HG02571 (cell line): ENCODE results near the gene SFMBT2.
"Not testable (repeated sequence)": the region's sequence is repeated elsewhere in the genome, so short reads cannot be mapped to it uniquely, and the experiment has no call there.

Source experiments
- ATAC-seq: cut with Tn5 transposase; IDR thresholded peaks from one replicate; pipeline ENCODE4 v1.9.1; 2021; ENCODE audit warnings: mild to moderate bottlenecking, moderate library complexity; ENCODE audit not compliant: unreplicated experiment

The SFMBT2 gene

GRCh38 chr10:7194571-7194970, 216.3 kb downstream of the SFMBT2 start:
- ATAC-seq, result no peak

DNA sequence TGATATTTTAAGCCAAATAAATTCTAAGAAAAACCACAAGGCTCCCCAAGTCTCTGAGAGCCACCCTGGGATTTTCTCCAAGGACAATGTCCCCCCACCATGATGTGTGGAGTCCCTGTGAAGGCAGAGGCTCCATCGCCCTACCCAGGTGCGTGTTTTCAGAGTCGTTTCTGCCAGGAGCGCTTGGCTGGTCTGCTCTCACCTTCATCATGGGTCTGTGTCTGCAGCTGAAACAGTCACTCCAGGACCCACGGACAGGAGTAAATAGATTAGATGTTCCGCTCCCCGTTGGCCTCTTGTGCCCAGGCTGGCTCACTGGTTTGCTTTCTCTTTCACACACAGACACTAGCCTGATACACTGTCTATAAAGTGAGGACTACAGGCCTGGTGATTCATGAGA, 217.5 kb downstream of the SFMBT2 start:
- ATAC-seq, result no peak

GRCh38 chr10:7192831-7193361, 217.9 kb downstream of the SFMBT2 start:
- ATAC-seq, result no peak

DNA sequence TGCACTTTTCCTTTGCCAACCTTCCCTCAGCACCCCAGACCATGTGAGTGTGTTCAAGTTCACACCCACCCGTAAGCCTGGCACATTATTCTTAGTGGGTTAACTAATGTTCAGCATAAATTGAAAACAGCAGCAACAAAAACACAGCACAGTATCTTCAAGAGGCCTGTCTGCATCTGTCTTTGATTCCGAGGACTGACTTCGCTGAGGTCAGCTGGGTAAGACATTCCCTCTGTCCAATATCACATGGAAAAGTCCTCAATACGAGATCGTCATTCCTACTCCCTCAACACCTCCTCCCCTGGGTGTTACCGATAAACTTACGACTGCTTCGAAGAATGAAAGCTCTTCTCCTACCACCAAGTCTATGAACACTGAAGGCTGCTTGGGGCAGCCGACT, 218.8 kb downstream of the SFMBT2 start:
- no peak for ATAC-seq

- not testable (repeated sequence) for ATAC-seq
Observed at GRCh38 chr10:7190772-7191171, 220.1 kb downstream of the SFMBT2 start.

DNA sequence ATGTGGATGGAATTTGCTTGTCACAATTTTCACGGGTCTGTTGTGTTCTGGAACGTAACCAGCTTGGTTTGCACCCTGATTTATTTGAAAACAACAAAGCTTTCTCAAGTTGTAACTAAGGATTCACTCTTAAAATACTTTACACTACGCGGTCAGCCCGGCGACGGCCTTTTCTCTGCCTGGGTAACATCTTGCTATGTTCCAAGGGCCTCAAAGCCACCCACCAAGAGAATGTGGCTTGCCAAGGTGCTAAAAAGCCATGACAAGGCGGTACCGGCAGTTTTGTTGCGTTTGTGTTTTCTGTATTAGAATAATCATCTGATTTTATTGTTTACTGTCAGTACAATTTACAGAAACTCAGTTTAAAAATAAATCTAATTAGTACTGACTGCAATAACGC, 220.9 kb downstream of the SFMBT2 start:
- ATAC-seq, result no peak

GRCh38 chr10:7188456-7189050, 222.3 kb downstream of the SFMBT2 start:
- no peak for ATAC-seq

DNA sequence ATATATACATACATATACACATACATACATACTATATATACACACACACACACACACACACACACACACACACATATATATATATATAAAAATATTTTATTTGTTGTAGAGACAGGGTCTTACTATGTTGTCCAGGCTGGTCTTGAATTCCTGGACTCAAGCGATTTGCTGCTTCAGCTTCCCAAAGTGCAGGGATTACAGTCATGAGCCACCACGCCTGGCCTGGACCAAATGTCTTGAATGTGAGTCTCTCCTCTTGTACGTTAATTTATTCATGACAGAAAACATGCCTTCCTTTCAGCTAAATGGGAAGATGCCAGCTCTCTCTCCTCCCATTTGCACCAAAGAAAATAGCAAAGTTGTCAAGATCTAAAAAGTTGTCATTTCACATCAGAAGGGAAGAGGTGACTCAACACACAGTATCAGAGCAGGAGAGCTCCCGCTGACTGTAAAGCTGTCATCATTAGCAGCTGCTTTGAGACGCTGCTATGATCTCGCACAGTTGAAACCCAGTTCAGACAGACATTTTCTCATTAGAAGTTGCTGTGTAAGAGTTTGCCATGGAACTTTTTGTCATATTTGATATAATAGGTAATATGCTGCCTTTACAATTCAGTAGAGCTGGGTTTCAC, 224.3 kb downstream of the SFMBT2 start:
- no peak for ATAC-seq

DNA sequence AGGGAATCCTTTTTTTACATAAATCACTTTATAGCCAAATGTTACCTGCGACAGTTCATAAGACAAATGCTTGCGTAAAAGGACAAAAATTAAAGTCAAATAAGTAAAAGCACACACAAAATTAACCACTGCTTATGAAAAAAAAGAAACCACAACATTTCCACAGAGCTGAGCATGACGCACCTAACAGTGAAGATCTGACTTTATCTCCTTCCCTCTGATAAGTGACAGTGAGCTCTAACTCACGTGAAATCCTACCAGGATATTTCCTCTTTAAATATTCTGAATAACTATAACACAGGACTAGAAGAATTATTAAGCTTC, 225.5 kb downstream of the SFMBT2 start:
- ATAC-seq, result no peak

DNA sequence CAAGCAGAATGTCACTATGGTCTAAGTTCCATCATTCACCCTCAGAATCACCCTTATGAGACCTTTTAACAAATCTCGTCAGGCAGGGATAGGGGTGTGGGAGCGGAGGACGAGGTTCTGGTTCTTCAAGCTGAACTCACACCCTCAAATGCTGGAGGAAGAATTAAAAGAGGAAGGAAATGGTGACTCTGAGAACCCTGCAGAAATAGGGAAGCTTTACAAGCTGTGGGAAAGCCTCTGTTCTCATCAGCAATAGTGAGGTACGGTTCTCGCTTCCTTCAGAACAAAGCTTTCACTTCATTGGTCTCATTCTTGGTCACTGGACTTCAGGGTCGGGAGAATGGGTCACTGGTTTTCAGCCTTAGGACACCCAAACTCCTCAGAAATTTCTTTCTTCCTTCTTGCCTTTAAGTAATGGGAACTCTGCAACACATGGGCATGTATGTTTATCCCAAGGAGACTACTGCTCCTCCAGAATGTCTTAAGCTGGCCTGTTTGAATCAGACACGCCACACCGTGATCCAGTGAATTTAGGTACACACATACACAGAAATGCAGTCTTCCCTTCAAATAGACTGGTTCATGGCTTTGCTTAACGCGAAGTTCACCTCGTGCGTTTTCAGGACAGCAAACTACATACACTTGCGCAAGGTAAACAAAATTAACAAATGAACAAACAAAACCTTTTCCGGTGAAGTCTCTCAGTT, 226.0 kb downstream of the SFMBT2 start:
- ATAC-seq, result no peak

DNA sequence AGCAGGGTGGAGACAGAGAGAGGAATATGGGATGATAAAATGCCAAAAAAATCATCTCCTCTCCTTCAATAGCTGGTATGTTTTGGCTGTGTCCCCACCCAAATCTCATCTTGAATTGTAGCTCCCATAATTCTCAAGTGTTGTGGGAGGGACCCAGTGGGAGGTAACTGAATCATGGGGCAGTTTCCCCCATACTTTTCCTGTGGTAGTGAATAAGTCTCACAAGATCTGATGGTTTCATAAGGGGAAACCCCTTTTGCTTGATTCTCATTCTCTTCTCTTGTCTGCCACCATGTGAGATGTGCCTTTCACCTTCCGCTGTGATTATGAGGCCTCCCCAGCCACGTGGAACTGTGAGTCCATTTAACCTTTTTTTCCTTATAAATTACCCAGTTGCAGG, 226.7 kb downstream of the SFMBT2 start:
- not testable (repeated sequence) for ATAC-seq

GRCh38 chr10:7182327-7182726, 228.5 kb downstream of the SFMBT2 start:
- ATAC-seq, result not testable (repeated sequence)

DNA sequence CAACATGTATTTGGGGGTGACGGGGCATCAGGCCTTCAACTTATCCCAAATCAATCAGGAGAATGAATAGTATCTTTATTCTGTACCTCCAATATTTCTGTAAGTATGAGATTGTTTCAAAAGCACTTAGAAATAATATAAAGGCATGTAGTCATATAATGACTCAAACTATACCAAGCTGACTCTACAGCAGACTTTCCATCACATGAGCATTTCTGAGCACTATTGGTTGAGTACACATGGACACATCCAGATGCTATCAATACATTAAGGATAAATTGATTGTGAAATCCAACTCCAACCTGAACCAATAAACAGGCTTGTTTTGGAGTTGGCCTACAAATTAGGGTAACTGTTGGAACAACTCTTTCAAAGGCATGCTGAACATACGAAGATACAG, 229.4 kb downstream of the SFMBT2 start:
- ATAC-seq, result no peak

DNA sequence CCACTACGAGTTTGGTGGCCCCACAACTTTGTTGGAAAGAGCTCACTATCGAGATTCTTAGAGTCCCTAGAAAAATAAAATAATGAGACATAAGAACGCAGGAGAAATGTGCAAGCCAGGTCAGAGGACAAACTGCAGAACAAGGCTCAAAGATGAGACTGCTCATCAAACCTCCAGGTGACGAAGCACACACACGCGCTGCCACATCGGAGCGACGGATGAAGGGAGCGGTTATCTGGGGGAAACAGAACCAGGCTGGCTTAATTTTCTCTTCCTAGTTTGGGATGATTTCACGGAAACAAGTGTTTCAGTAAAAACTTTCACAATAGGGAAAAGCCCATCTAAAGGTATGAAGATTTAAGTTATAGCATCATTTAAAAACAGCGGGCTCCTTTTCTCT, 231.3 kb downstream of the SFMBT2 start:
- ATAC-seq, result no peak

GRCh38 chr10:7173948-7174347, 236.9 kb downstream of the SFMBT2 start:
- ATAC-seq, result no peak

- ATAC-seq, result no peak
Observed at GRCh38 chr10:7171825-7172224, 239.0 kb downstream of the SFMBT2 start.

DNA sequence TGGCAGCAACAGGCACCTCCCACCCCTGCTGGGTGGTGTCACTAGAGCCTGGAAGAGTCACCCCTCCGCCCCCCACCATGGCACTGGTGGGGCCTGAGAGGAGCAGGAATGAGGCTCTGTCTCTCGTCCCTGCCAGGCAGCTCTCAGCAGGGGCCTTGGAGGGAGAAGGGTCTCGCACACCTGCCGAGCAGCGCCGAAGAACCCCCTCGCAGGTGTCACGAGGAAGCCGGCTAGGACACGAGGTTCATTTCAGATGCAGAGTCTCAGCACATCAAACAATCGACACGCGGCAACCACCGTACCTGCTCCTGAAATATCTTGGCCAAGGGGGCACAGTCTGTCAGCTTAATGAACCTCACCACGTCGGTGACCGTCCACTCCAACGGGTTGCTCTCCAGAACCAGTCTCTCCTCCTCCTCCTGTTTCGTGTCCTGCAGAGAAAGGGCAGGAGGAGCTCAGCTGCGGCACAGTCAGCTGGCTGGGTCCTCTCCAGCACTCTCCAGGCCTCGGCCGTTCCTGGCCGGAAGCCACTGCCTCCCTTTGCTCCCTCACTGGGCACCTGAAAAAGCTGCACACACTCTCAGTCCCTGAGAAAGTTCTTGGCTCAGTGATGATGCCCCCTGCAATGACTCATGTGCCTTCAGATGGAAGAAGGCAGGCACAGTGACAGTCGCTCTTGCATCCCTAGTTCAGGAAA, 240.1 kb downstream of the SFMBT2 start:
- ATAC-seq, result no peak

GRCh38 chr10:7168414-7168813, 242.4 kb downstream of the SFMBT2 start:
- ATAC-seq, result no peak

- no peak for ATAC-seq
Observed at GRCh38 chr10:7165500-7166177, 245.2 kb downstream of the SFMBT2 start.

DNA sequence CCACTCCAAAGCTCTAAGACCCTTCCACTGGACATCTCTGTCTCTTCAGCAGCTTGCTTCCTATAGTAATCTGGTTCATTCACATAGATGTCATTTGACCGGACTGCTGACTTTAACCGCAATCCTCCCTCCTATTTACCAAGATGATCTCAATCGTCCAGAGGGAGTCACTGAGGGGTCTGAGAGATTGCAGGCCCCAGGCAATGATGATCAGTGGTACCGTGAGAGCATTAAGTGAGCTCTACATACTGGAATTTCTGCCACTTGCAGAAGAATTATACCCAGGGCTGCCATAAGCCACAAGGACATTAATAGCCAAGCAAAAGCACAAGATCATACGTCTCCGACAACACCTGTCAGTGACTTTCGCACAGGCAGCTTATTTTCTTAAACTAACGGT, 245.9 kb downstream of the SFMBT2 start:
- no peak for ATAC-seq

- ATAC-seq, result no peak
Observed at GRCh38 chr10:7162331-7162730, 248.5 kb downstream of the SFMBT2 start.
